GM19455 (cell line): ENCODE data around the gene SYNCRIP.
"Not testable (repeated sequence)": the region's sequence is repeated elsewhere in the genome, so short reads cannot be mapped to it uniquely, and the experiment has no call there.

Experiments used
- ATAC-seq: cut with Tn5 transposase; IDR thresholded peaks from one replicate; pipeline ENCODE4 v1.9.1; 2021; ENCODE audit not compliant: unreplicated experiment

Gene SYNCRIP

GRCh38 chr6:85594197-85594930 is 48.3 kb downstream of the SYNCRIP start:
- peak; percentile 9 for ATAC-seq

- peak; percentile 90 for ATAC-seq
Observed at GRCh38 chr6:85593438-85594196, 49.1 kb downstream of the SYNCRIP start, which contains the start of gene SNX14. Gene SNX14, minus strand, starts transcription at chr6:85593858. Its CDS starts 140 bp downstream, at chr6:85593718.

- no peak for ATAC-seq
Observed at GRCh38 chr6:85592033-85592432, 50.7 kb downstream of the SYNCRIP start.

- ATAC-seq, result no peak
Observed at GRCh38 chr6:85591207-85591606, 51.5 kb downstream of the SYNCRIP start.

GRCh38 chr6:85585741-85586140 is 56.9 kb downstream of the SYNCRIP start:
- no peak for ATAC-seq

- not testable (repeated sequence) for ATAC-seq
Observed at GRCh38 chr6:85582832-85583231, 59.9 kb downstream of the SYNCRIP start.

- ATAC-seq, result no peak
Observed at GRCh38 chr6:85581572-85581971, 61.1 kb downstream of the SYNCRIP start.

GRCh38 chr6:85580878-85581267 is 61.8 kb downstream of the SYNCRIP start:
- ATAC-seq, result peak; percentile 69

- ATAC-seq, result no peak
Observed at GRCh38 chr6:85580118-85580877, 62.4 kb downstream of the SYNCRIP start.

- no peak for ATAC-seq
Observed at GRCh38 chr6:85579581-85579980, 63.1 kb downstream of the SYNCRIP start.

- no peak for ATAC-seq
Observed at GRCh38 chr6:85576476-85576875, 66.2 kb downstream of the SYNCRIP start.

GRCh38 chr6:85574932-85575598 is 67.6 kb downstream of the SYNCRIP start:
- no peak for ATAC-seq

GRCh38 chr6:85569323-85569722 is 73.4 kb downstream of the SYNCRIP start:
- no peak for ATAC-seq

- no peak for ATAC-seq
Observed at GRCh38 chr6:85568411-85568810, 74.3 kb downstream of the SYNCRIP start.

GRCh38 chr6:85565736-85566135 is 77.0 kb downstream of the SYNCRIP start:
- ATAC-seq, result no peak

- ATAC-seq, result not testable (repeated sequence)
Observed at GRCh38 chr6:85564223-85564622, 78.5 kb downstream of the SYNCRIP start.
